WTC11 (cell line): ENCODE data around the gene ABHD4. TPM values are rescaled to one million over a fixed set of nuclear protein-coding genes. Genes with fewer than 3 reads are reported as not detected.

Experiments used
- ATAC-seq: fragments of 200-7000 bp; cut with Tn5 transposase; 2 replicates; pipeline ENCODE4 v1.10.0; 2021; ENCODE audit warnings: mild to moderate bottlenecking, moderate library complexity
- CTCF ChIA-PET: fragments of 300-600 bp; sonication (Branson Sonifier 250); formaldehyde crosslinking; loops from one replicate; lab custom pipeline; 2021; ENCODE audit warnings: antibody characterized with exemption; lab: Charles Lee
- POLR2A ChIA-PET: fragments of 350-600 bp; sonication (Branson Sonifier 250); formaldehyde crosslinking; loops from one replicate; lab custom pipeline; 2021; ENCODE audit warnings: antibody characterized with exemption; lab: Charles Lee
- DNase-seq: peaks from one replicate; pipeline ENCODE4 v3.0.0; 2021; ENCODE audit warnings: low spot score
- H3K27ac Mint-ChIP-seq: 2 replicates; pipeline ENCODE4 v1.8.0; 2021; ENCODE audit warnings: mixed read lengths
- H3K27me3 Mint-ChIP-seq: 2 replicates; pipeline ENCODE4 v1.8.0; 2021; ENCODE audit warnings: low read depth, mild to moderate bottlenecking, moderate library complexity, mixed read lengths
- H3K36me3 Mint-ChIP-seq: 2 replicates; pipeline ENCODE4 v1.8.0; 2021; ENCODE audit warnings: mixed read lengths
- H3K4me1 Mint-ChIP-seq: 2 replicates; pipeline ENCODE4 v1.8.0; 2022; ENCODE audit warnings: mixed read lengths
- H3K4me3 Mint-ChIP-seq: 2 replicates; pipeline ENCODE4 v1.8.0; 2021; ENCODE audit warnings: mild to moderate bottlenecking, moderate library complexity, mixed read lengths
- H3K9me3 Mint-ChIP-seq: 2 replicates; pipeline ENCODE4 v1.8.0; 2021; ENCODE audit warnings: mixed read lengths
- ARID4B ChIP-seq: sonication (generic); formaldehyde crosslinking; IDR thresholded peaks from 2 replicates; pipeline ENCODE4 v1.8.0; 2023; ENCODE audit warnings: missing genetic modification reagents, mild to moderate bottlenecking, borderline replicate concordance
- E2F1 ChIP-seq: sonication (generic); formaldehyde crosslinking; IDR thresholded peaks from 2 replicates; pipeline ENCODE4 v1.8.0; 2022; ENCODE audit warnings: mild to moderate bottlenecking, missing genetic modification reagents
- ESRRA ChIP-seq: sonication (generic); formaldehyde crosslinking; IDR thresholded peaks from 2 replicates; pipeline ENCODE4 v1.8.1; 2022; ENCODE audit warnings: mild to moderate bottlenecking, missing genetic modification reagents, borderline replicate concordance
- FOXK1 ChIP-seq: sonication (generic); formaldehyde crosslinking; IDR thresholded peaks from 2 replicates; pipeline ENCODE4 v1.8.0; 2022; ENCODE audit warnings: mild to moderate bottlenecking, moderate library complexity, missing genetic modification reagents
- GABPB1 ChIP-seq: sonication (generic); formaldehyde crosslinking; IDR thresholded peaks from 2 replicates; pipeline ENCODE4 v1.8.1; 2023; ENCODE audit warnings: mild to moderate bottlenecking, missing genetic modification reagents
- MLX ChIP-seq: sonication (generic); formaldehyde crosslinking; IDR thresholded peaks from 2 replicates; pipeline ENCODE4 v1.8.1; 2023; ENCODE audit warnings: mild to moderate bottlenecking, missing genetic modification reagents, moderate library complexity
- NR2C2 ChIP-seq: sonication (generic); formaldehyde crosslinking; IDR thresholded peaks from 2 replicates; pipeline ENCODE4 v1.8.0; 2022; ENCODE audit warnings: mild to moderate bottlenecking, missing genetic modification reagents
- PRDM15 ChIP-seq: sonication (generic); formaldehyde crosslinking; IDR thresholded peaks from 2 replicates; pipeline ENCODE4 v1.8.0; 2022; ENCODE audit warnings: missing genetic modification reagents
- TEAD1 ChIP-seq: sonication (generic); formaldehyde crosslinking; IDR thresholded peaks from 2 replicates; pipeline ENCODE4 v1.8.0; 2022; ENCODE audit warnings: mild to moderate bottlenecking, missing genetic modification reagents
- USF2 ChIP-seq: sonication (generic); formaldehyde crosslinking; IDR thresholded peaks from 2 replicates; pipeline ENCODE4 v1.8.1; 2023; ENCODE audit warnings: mild to moderate bottlenecking, missing genetic modification reagents, moderate library complexity
- ZMAT4 ChIP-seq: fragments of 250-450 bp; sonication (Bioruptor Pico); IDR thresholded peaks from 2 replicates; pipeline ENCODE4 v1.9.0; 2021; ENCODE audit warnings: mild to moderate bottlenecking
- ZNF121 ChIP-seq: sonication (generic); formaldehyde crosslinking; IDR thresholded peaks from 2 replicates; pipeline ENCODE4 v1.8.0; 2023; ENCODE audit warnings: missing genetic modification reagents
- ZNF138 ChIP-seq: sonication (generic); formaldehyde crosslinking; conservative IDR thresholded peaks from 2 replicates; pipeline ENCODE4 v1.8.1; 2022; ENCODE audit warnings: mild to moderate bottlenecking, moderate library complexity, missing genetic modification reagents
- ZNF416 ChIP-seq: fragments of 250-450 bp; sonication (Bioruptor Pico); IDR thresholded peaks from 2 replicates; pipeline ENCODE4 v1.9.0; 2021; ENCODE audit warnings: mild to moderate bottlenecking, inconsistent platforms
- total RNA-seq: library from RNA; stranded (reverse); gene quantifications from 3 replicates; pipeline ENCODE4 v1.2.3, GENCODE V29; 2021

ABHD4 gene
- total RNA-seq, 1 experiment from 2014 or later = 33.9 TPM

- H3K4me1 Mint-ChIP-seq = peaks cover 39% of the 10 kb centered on the region
- no peak for TF ChIP-seq ZNF138
- TF ChIP-seq ZNF416 (CRISPR knock-in tag) = no peak
- no peak for TF ChIP-seq NR2C2 (CRISPR knock-in tag)
- TF ChIP-seq FOXK1 (CRISPR knock-in tag) = no peak
- TF ChIP-seq GABPB1 (CRISPR knock-in tag) = no peak
- TF ChIP-seq E2F1 = no peak
- TF ChIP-seq MLX (CRISPR knock-in tag) = no peak
- TF ChIP-seq ZNF121 (CRISPR knock-in tag) = no peak
- TF ChIP-seq ARID4B = no peak
- TF ChIP-seq TEAD1 (CRISPR knock-in tag) = no peak
- no peaks in the 10 kb centered on the region for H3K27me3 Mint-ChIP-seq
- ChIA-PET POLR2A (interaction anchor here (2.4 to 2.7 kb wide), 2 partner anchors 8 to 16 kb away, joined by 10 to 28 read pairs; partner anchors contain the start of gene DAD1), CTCF (interaction anchor here (1.3 to 10.2 kb wide), 6 partner anchors 8 to 56 kb away, joined by 4 to 117 read pairs (median 18); partner anchors contain the start of genes DAD1 and OR6J1)
- DNase-seq (no peak), ATAC-seq (no peak)
- no peaks in the 10 kb centered on the region for H3K9me3 Mint-ChIP-seq
- peak overlapping the region; percentile 66; the same call in 1 of the 2 replicates for H3K27ac Mint-ChIP-seq
- H3K4me3 Mint-ChIP-seq = peak overlapping the region; percentile 99
- H3K36me3 Mint-ChIP-seq = peaks cover 8% of the 10 kb centered on the region
These were observed 835 bp upstream of the ABHD4 start for GRCh38 chr14:22597265-22597664.

- H3K27ac Mint-ChIP-seq = peak overlapping the region; percentile 97
- peaks cover 34% of the 10 kb centered on the region for H3K4me1 Mint-ChIP-seq
- peak; percentile 13 for ATAC-seq
- H3K9me3 Mint-ChIP-seq = no peaks in the 10 kb centered on the region
- H3K27me3 Mint-ChIP-seq = no peaks in the 10 kb centered on the region
- CTCF ChIA-PET = interaction anchor here (0.6 to 10.2 kb wide), 9 partner anchors 8 to 221 kb away, joined by 3 to 117 read pairs (median 7); partner anchors contain the start of genes DAD1, OR6J1 and OXA1L
- peak overlapping the region; percentile 99 for H3K4me3 Mint-ChIP-seq
- POLR2A ChIA-PET = interaction anchor here (0.6 to 2.7 kb wide), 5 partner anchors 8 to 949 kb away, joined by 3 to 28 read pairs (median 5); partner anchors contain the start of genes DAD1 and HAUS4
- no peak for DNase-seq
- TF ChIP-seq ZMAT4 (CRISPR knock-in tag) = no peak
- no peak for TF ChIP-seq USF2 (CRISPR knock-in tag)
- no peak for TF ChIP-seq PRDM15
- TF ChIP-seq ESRRA (CRISPR knock-in tag) = no peak
- TF ChIP-seq ARID4B = no peak
- H3K36me3 Mint-ChIP-seq = peaks cover 12% of the 10 kb centered on the region
These were observed 365 bp upstream of the ABHD4 start for GRCh38 chr14:22597771-22598098.
